ENCODE measurements around the gene LYZL6. TPM values are rescaled to one million over a fixed set of nuclear protein-coding genes. Genes with fewer than 3 reads are reported as not detected.

The LYZL6 gene
- polyA plus RNA-seq, 3 donors from 2014 or later: not detected

GRCh38 chr17:35913609-35914008 lies 29.9 kb downstream of the LYZL6 start:
- Mint-ChIP-seq H3K27me3 (ENCODE audit: low read depth in 3 of 3) (peaks cover 0 to 3% (median 0%) of the 10 kb centered on the region in 3 donors), H3K36me3 (peaks cover 13 to 41% (median 34%) of the 10 kb centered on the region in 3 donors), H3K4me3 (peak overlapping the region; percentile 4 to 67 (median 51)), H3K4me1 (peaks cover 74 to 90% of the 10 kb centered on the region in 2 donors), H3K27ac (peak overlapping the region in 4 of 6 donors; percentile 19 to 73 (median 47)), H3K9me3 (no peaks in the 10 kb centered on the region)
- no peak for DNase-seq

DNA sequence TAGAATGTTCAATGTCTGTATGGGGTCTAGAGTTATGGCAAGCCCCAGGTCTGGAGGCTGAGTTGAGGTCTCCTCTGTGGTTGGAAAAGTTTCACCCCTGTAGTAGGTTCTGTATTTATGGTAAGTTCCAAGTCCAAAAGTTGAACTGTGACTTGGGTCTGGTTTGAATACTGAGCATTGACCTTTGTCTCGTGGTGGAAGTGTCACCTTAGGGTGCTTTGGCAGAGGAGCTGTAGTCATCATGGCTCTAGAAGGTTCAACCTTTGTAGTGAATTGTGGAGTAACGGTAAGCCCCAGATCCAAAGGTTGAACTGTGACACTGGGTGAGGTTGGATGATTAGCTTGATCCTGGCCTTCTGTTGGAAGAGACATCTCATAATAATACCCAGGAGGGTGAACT lies 30.6 kb downstream of the LYZL6 start:
- DNase-seq: no peak
- peak overlapping the region; percentile 4 to 67 (median 51) for H3K4me3 Mint-ChIP-seq
- H3K36me3 Mint-ChIP-seq: peaks cover 14 to 45% (median 35%) of the 10 kb centered on the region in 3 donors
- peaks cover 74 to 90% of the 10 kb centered on the region in 2 donors for H3K4me1 Mint-ChIP-seq
- peak overlapping the region in 5 of 6 donors; percentile 30 to 73 (median 48) for H3K27ac Mint-ChIP-seq
- H3K27me3 Mint-ChIP-seq (ENCODE audit: low read depth in 3 of 3): peaks cover 0 to 3% (median 0%) of the 10 kb centered on the region in 3 donors
- H3K9me3 Mint-ChIP-seq: no peaks in the 10 kb centered on the region

- Mint-ChIP-seq H3K4me1 (peaks cover 76 to 90% of the 10 kb centered on the region in 2 donors), H3K4me3 (peak overlapping the region in 1 of 5 donors; percentile 4), H3K27ac (peak overlapping the region in 2 of 6 donors; percentile 53 to 73), H3K36me3 (peaks cover 14 to 50% (median 35%) of the 10 kb centered on the region in 3 donors), H3K27me3 (ENCODE audit: low read depth in 3 of 3) (peaks cover 0 to 3% (median 0%) of the 10 kb centered on the region in 3 donors), H3K9me3 (no peaks in the 10 kb centered on the region)
- no peak for DNase-seq
Measured at GRCh38 chr17:35912339-35912912, 31.1 kb downstream of the LYZL6 start.

DNA sequence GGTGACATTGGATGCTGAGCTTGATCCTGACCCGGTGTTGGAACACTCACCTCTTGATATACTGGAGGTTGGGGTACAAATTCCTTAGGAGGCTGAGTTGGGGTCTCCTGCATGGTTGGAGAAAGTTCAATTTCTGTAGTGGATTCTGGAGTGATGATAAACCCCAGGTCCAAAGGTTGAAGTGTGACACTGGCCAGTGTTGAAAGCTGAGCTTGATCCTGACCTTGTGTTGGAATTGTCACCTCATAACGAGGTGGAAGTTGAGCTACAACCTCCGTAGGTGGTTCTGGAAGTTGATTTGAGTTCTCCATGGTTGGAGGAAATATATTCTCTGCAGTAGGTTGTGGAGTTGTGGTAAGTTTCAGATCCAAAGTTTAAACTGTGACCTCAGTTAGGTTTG lies 34.1 kb downstream of the LYZL6 start:
- no peaks in the 10 kb centered on the region for H3K9me3 Mint-ChIP-seq
- H3K4me3 Mint-ChIP-seq: no peak overlapping the region
- peak overlapping the region in 3 of 6 donors; percentile 31 to 77 (median 47) for H3K27ac Mint-ChIP-seq
- no peaks in the 10 kb centered on the region for H3K27me3 Mint-ChIP-seq (ENCODE audit: low read depth in 3 of 3)
- peaks cover 78 to 93% of the 10 kb centered on the region in 2 donors for H3K4me1 Mint-ChIP-seq
- H3K36me3 Mint-ChIP-seq: peaks cover 17 to 47% (median 45%) of the 10 kb centered on the region in 3 donors
- no peak for DNase-seq

- Mint-ChIP-seq H3K36me3 (peaks cover 21 to 39% (median 37%) of the 10 kb centered on the region in 3 donors), H3K27me3 (ENCODE audit: low read depth in 3 of 3) (no peaks in the 10 kb centered on the region), H3K4me1 (peaks cover 72 to 93% of the 10 kb centered on the region in 2 donors), H3K9me3 (no peaks in the 10 kb centered on the region), H3K27ac (peak overlapping the region in 4 of 6 donors; percentile 17 to 50 (median 36)), H3K4me3 (no peak overlapping the region)
- DNase-seq: no peak
Measured at GRCh38 chr17:35907691-35908090, 35.8 kb downstream of the LYZL6 start.

- Mint-ChIP-seq H3K27ac (peak overlapping the region; percentile 10 to 41 (median 36)), H3K27me3 (ENCODE audit: low read depth in 3 of 3) (no peaks in the 10 kb centered on the region), H3K36me3 (peaks cover 17 to 36% (median 34%) of the 10 kb centered on the region in 3 donors), H3K4me3 (peak overlapping the region in 1 of 5 donors; percentile 20), H3K4me1 (peaks cover 72 to 93% of the 10 kb centered on the region in 2 donors), H3K9me3 (no peaks in the 10 kb centered on the region)
- DNase-seq: no peak
Measured at GRCh38 chr17:35906926-35907637, 36.4 kb downstream of the LYZL6 start.

DNA sequence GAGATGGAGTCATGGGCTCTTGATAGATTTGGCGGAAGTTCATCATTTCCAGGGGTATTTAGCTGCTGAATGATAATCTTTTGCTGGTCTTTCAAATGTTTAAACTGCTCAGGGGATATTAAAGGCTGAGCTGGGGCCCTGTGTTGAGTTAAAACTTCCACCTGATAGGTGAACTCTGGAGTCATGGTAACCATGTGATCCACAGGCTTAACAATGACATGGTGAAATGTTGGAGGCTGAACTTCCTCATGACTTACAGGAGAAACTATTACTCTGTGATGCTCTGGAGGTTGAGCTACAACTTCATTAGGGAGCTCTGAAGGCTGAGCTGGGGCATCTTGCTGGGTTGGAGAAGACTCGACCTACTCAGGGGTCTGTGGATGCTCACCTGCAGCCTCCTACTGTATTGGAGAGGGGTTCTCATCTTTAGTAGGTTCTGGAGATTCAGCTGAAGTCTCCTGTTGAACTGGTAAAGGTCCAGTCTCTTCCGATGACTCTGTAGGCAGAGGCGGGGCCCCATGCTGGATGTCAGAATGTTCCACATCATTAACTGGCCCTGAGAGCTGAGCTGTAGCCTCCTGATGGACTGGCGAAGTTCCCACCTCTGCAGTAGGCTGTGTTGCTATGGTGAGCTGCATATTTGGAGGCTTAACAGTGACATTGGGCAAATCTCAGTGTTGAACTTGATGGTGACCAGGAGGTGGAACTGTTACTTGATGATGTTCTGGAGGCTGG lies 37.2 kb downstream of the LYZL6 start:
- H3K36me3 Mint-ChIP-seq: peaks cover 12 to 32% (median 28%) of the 10 kb centered on the region in 3 donors
- peaks cover 75 to 93% of the 10 kb centered on the region in 2 donors for H3K4me1 Mint-ChIP-seq

GRCh38 chr17:35903451-35903850 lies 40.1 kb downstream of the LYZL6 start:
- Mint-ChIP-seq H3K36me3 (peaks cover 7 to 19% (median 16%) of the 10 kb centered on the region in 3 donors), H3K27ac (peak overlapping the region; percentile 91 to 99 (median 96)), H3K4me3 (peak overlapping the region; percentile 28 to 74 (median 59)), H3K4me1 (peaks cover 84 to 97% of the 10 kb centered on the region in 2 donors), H3K9me3 (no peaks in the 10 kb centered on the region), H3K27me3 (ENCODE audit: low read depth in 3 of 3) (peaks cover 0 to 10% (median 0%) of the 10 kb centered on the region in 3 donors)
- DNase-seq: no peak

More for the DNA sequence above, 37.2 kb downstream of the LYZL6 start:
- H3K27me3 Mint-ChIP-seq (ENCODE audit: low read depth in 3 of 3): no peaks in the 10 kb centered on the region
- no peak for DNase-seq
- peak overlapping the region in 5 of 6 donors; percentile 7 to 41 (median 29) for H3K27ac Mint-ChIP-seq
- no peaks in the 10 kb centered on the region for H3K9me3 Mint-ChIP-seq
- H3K4me3 Mint-ChIP-seq: peak overlapping the region in 1 of 5 donors; percentile 32

DNA sequence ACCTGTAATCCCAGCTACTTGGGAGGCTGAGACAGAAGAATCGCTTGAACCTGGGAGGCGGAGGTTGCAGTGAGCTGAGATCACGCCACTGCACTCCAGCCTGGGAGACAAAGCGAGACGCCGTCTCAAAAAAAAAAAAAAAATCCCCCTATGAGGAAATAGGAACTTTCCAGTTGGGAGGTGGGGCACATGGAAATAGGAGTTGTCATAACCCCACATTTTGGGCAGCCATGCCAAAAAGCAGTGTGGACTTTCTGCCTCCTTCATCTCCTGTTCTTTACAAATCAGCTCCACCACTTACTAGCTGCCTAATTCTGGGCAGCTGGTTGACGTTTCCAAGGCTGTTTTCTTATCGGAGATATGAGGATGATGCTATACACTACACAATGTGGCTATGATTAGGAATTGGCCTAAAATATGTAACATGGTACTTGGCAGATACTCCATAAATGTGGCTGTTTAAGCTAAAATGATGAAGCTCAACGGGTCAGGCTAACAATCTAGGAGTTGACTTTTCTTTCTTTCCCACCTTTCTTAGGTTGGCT lies 41.8 kb downstream of the LYZL6 start:
- peak overlapping the region; percentile 72 to 86 (median 82) for H3K4me3 Mint-ChIP-seq
- peak overlapping the region; percentile 91 to 99 (median 96) for H3K27ac Mint-ChIP-seq
- H3K4me1 Mint-ChIP-seq: peaks cover 85 to 93% of the 10 kb centered on the region in 2 donors
- DNase-seq: no peak
- H3K27me3 Mint-ChIP-seq (ENCODE audit: low read depth in 3 of 3): peaks cover 0 to 12% (median 2%) of the 10 kb centered on the region in 3 donors
- H3K9me3 Mint-ChIP-seq: no peaks in the 10 kb centered on the region
- H3K36me3 Mint-ChIP-seq: peaks cover 7 to 16% (median 10%) of the 10 kb centered on the region in 3 donors

GRCh38 chr17:35900708-35901480 lies 42.6 kb downstream of the LYZL6 start:
- peaks cover 86 to 93% of the 10 kb centered on the region in 2 donors for H3K4me1 Mint-ChIP-seq
- no peaks in the 10 kb centered on the region for H3K9me3 Mint-ChIP-seq
- peak overlapping the region; percentile 91 to 99 (median 96) for H3K27ac Mint-ChIP-seq
- peak overlapping the region; percentile 72 to 86 (median 82) for H3K4me3 Mint-ChIP-seq
- peaks cover 0 to 19% (median 2%) of the 10 kb centered on the region in 3 donors for H3K27me3 Mint-ChIP-seq (ENCODE audit: low read depth in 3 of 3)
- H3K36me3 Mint-ChIP-seq: peaks cover 7 to 11% (median 10%) of the 10 kb centered on the region in 3 donors
- peak; percentile 71 to 74 (median 73) for DNase-seq

DNA sequence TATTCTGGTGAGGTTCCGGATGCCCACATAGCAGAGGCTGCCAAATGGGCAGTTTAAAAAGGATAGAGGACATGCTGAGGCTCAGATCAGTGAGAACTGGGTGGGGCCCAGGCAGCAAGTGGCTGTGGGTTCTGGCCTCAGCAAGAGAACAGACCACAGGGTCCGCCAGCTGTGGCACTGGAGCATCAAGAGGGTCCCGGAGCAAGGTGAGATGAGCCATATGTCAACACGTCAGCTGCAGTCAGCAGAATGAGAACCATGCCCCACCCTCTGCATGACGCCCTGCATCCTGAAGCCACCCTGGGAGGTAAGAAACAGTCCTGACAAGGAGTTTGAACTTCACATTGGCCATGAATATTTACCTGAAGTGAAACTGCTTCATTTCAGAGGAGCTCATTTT lies 43.2 kb downstream of the LYZL6 start:
- Mint-ChIP-seq H3K36me3 (peaks cover 4 to 8% (median 7%) of the 10 kb centered on the region in 3 donors), H3K27ac (peak overlapping the region; percentile 91 to 99 (median 96)), H3K9me3 (no peaks in the 10 kb centered on the region), H3K4me1 (peaks cover 91 to 95% of the 10 kb centered on the region in 2 donors), H3K27me3 (ENCODE audit: low read depth in 3 of 3) (peaks cover 0 to 21% (median 2%) of the 10 kb centered on the region in 3 donors), H3K4me3 (peak overlapping the region; percentile 72 to 86 (median 82))
- peak; percentile 58 to 67 (median 59) for DNase-seq

DNA sequence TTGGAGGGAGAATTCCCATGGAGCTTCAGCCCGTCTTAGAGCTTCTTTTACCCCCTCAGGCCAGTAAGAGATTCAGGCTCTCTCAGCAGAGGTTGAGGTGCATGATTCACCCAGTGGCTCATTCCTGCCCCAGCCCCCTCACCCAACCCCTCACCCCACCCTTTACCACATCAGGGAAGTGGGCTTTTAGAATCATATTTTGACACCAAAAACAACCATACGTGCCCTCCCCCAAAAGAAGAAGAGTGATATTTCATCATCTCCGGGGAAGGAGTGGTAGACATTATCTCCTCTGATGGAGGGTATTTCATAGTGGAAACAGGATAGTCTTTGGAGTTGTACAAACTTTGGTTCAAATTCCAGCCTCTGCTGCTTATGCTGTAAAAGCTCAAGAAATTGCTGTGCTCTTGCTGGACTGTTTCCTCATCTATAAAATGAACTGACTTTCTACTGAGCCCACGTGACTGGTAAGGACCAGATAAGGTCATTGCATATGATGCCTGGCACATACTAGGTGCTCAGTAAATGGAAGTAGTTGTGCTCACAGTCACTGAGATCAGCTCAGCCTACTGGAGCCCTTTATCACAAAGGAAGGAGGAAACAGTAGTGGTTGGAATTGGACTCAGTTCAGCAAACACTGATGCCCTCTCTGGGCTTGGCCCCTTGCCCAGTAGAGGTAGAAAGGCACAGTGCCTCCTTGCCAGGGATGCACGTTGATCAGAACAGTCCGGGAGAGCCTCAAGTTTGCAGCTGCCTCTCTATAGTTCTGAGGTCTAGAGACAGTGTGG lies 45.0 kb downstream of the LYZL6 start:
- H3K9me3 Mint-ChIP-seq: no peaks in the 10 kb centered on the region
- peaks cover 0 to 21% (median 2%) of the 10 kb centered on the region in 3 donors for H3K27me3 Mint-ChIP-seq (ENCODE audit: low read depth in 3 of 3)
- peaks cover 0 to 3% (median 0%) of the 10 kb centered on the region in 3 donors for H3K36me3 Mint-ChIP-seq
- peaks cover 95% of the 10 kb centered on the region in 2 donors for H3K4me1 Mint-ChIP-seq
- peak overlapping the region; percentile 72 to 86 (median 82) for H3K4me3 Mint-ChIP-seq
- peak overlapping the region; percentile 91 to 99 (median 96) for H3K27ac Mint-ChIP-seq
- peak; percentile 64 to 65 (median 65) for DNase-seq
